Mononuclear cell (primary cell): ENCODE measurements around the gene NCK1. TPM values are rescaled to one million over a fixed set of nuclear protein-coding genes. Genes with fewer than 3 reads are reported as not detected.
"Not testable (repeated sequence)": the region's sequence is repeated elsewhere in the genome, so short reads cannot be mapped to it uniquely, and the experiment has no call there.

ENCODE experiments used
- H3K27me3 ChIP-seq: 2 replicates; pipeline ENCODE4 v1.6.0; 2011; ENCODE audit warnings: low read length, control low read depth; ENCODE audit not compliant: insufficient read depth
- H3K4me1 ChIP-seq: 2 replicates; pipeline ENCODE4 v1.5.1; 2011; ENCODE audit warnings: mild to moderate bottlenecking, low read length, control low read depth; ENCODE audit not compliant: insufficient read depth
- H3K4me3 ChIP-seq: 2 replicates; pipeline ENCODE4 v1.5.1; 2011; ENCODE audit warnings: mild to moderate bottlenecking, low read length, moderate library complexity
- H3K9me3 ChIP-seq: 2 replicates; pipeline ENCODE4 v1.5.1; 2011; ENCODE audit warnings: low read depth, mild to moderate bottlenecking, control low read depth, low read length
- total RNA-seq: library from RNA; depleted of rRNA; stranded (reverse); fragments of >200 nt; gene quantifications from one replicate; pipeline ENCODE4 v1.2.3, GENCODE V29; 2012

NCK1 gene
- total RNA-seq, 1 donor, result 72.9 TPM

DNA sequence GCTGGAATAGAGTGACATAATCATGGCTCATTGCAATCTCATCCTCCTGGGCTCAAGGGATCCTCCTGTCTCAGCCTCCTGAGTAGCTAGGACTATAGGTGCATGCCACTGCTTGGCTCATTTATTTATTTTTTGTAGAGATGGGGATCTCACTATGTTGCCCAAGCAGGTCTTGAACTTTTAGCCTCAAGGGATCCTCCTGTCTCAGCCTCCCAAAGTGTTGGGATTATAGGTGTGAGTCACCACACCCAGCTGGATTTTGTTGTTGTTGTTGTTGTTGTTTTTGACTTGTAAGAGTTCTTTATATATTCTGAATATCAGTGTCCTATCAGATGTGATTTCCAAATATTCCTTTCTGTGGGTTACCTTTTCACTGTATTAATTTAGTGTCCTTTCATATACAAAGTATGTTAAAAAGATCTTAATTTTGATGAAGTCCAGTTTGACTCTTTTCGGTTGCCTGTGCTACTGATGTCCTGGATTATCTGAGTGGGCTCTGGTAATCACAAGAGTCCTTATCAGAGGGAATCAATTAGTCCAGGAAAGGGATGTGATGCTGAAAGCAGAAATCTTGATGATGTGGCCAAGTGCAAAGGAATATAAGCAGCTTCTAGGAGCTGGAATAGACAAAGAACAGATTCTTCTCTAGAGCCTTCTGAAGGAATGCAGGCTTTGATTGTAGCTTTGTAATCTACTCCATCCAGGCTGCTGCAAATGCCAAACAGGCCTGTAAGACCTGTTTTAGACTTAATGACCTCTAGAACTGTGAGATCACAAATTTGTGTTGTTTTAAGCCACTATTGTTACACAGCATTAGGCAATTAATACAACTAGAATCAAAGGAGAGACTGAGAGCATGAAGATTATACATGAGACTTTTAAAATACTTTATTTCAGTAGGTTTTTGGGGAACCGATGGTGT, 30.2 kb downstream of the NCK1 start:
- H3K4me1 ChIP-seq, result peaks cover 35% of the 10 kb centered on the region
- H3K9me3 ChIP-seq, result no peaks in the 10 kb centered on the region
- H3K4me3 ChIP-seq, result no peak overlapping the region
- no peaks in the 10 kb centered on the region for H3K27me3 ChIP-seq

DNA sequence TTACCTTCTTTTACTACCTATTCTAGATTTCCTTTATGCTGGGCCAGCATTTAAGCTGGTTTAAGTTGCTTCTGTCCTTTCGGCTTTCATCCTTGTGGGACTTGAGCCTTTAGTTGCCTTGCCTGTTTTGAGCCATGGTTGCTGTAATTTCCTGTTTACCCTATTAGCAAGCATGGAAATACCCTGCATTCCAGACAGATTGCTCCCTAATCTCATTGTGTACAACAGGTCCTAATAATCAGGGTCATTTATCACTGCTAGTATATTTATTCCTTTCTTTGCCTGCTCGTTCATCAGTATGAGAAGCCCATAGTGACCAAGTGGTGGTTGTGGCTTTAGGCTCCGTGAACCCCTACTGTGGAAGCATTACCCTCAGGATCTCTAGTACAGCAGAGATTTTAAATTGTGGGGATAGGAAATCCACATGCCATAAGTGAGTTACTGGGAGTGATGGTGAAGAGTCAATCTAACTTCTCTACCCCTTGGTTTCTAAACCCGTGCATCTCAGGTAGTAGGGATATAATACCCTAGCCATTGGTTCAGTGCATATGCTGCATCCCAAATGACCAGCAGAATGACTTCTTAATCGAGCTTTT, 31.9 kb downstream of the NCK1 start:
- Histone ChIP-seq H3K9me3 (no peaks in the 10 kb centered on the region), H3K4me3 (no peak overlapping the region), H3K4me1 (peaks cover 31% of the 10 kb centered on the region), H3K27me3 (no peaks in the 10 kb centered on the region)

DNA sequence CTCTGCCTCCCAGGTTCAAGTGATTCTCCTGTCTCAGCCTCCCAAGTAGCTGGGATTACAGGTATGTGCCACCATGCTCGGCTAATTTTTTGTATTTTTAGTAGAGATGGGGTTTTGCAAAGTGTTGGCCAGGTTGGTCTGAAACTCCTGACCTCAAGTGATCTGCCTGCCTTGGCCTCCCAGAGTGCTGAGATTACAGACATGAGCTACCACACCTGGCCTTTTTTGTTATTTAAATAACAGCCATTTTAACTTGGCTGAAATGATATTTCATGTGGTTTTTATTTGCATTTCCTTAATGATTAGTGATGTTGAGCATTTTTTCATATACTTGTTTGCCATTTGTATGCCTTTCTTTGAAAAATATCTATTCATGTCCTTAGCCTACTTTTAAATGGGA, 35.2 kb downstream of the NCK1 start:
- not testable (repeated sequence) for H3K27me3 ChIP-seq, H3K4me3 ChIP-seq, H3K9me3 ChIP-seq
- H3K4me1 ChIP-seq, result peaks cover 53% of the 10 kb centered on the region

DNA sequence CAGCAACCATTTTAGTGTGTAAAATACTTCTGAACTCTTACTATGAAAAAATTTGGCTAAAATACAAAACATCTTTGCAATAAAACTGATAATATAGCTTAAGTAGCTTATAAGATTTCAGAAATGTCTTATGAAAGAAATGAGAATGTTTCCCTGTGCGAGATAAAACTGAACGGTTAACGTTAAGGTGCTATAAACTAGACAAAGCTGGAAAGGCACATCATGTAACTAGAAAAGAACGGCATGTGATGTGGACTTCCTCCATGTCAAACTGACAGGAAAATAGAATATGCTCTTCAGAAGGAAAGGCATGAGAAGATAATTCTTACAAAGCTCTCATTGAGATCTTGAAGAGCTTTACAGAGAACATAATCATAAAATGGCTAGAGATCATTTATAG, 36.5 kb downstream of the NCK1 start:
- H3K9me3 ChIP-seq, result peaks cover under 1% of the 10 kb centered on the region
- no peak overlapping the region for H3K4me3 ChIP-seq
- H3K27me3 ChIP-seq, result no peaks in the 10 kb centered on the region
- H3K4me1 ChIP-seq, result peaks cover 55% of the 10 kb centered on the region

DNA sequence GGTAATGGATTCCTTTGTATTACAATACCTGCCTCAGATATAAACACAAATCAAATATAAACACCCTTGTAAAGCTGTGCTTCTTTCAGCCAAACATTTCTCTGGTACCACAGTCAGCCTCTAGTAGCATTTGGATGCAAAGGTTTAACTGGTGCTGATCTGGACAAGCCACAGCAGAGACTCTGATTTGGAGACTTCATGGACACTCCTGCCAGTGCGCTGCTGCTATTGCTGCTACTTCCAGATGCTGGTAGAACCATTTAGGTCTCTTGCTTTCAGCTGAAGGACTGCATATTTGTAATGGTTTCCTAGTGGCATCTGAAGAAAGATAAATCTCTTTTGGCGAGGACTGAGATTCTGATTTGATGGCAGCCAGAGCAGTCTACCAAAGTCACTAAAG, 36.9 kb downstream of the NCK1 start:
- H3K4me1 ChIP-seq, result peaks cover 50% of the 10 kb centered on the region
- peaks cover 5% of the 10 kb centered on the region for H3K9me3 ChIP-seq
- no peak overlapping the region for H3K4me3 ChIP-seq
- no peaks in the 10 kb centered on the region for H3K27me3 ChIP-seq

DNA sequence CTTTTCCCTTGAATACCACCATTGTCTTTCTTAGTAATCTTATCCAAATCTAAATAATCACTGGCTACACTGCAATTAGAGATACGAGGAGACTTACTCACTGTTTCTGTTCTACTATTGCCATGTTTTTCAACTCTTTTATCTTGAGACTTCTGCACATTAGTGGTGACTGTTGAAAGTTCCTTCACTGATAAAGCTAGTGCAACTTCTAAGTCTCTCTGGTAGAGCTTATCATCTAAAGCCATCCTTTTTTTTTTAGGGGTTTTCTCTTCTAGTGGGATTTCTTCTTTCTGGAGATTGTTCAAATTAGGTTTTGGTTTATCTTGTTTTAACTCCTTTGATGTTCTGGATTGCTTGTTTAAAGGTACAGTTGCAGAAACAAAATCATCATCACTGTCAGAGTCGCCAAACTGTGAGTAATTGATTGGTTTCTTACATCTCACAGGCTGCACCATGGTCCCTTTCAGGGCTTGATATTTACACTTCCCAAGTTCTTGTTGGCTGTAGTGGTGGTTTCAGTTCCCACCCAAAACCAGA, 37.7 kb downstream of the NCK1 start:
- Histone ChIP-seq H3K9me3 (peaks cover 12% of the 10 kb centered on the region), H3K4me3 (no peak overlapping the region), H3K27me3 (no peaks in the 10 kb centered on the region), H3K4me1 (peaks cover 47% of the 10 kb centered on the region)

DNA sequence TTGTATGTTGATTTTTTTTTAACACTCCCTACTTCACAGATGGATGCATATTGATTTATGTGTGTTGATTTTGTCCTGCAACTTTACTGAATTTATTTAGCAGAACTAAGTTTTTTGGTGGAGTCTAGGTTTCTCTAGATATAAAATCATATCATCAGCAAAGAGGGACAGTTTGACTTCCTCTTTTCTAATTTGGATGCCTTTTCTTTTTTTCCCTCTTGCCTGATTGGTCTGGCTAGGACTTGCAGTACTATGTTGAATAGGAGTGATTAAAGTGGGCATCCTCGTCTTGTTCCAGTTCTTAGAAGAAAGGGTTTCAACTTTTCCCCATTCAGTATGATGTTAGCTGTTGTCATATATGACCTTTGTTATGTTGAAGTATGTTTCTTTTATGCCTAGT, 38.7 kb downstream of the NCK1 start:
- H3K9me3 ChIP-seq, result peaks cover 13% of the 10 kb centered on the region
- peaks cover 51% of the 10 kb centered on the region for H3K4me1 ChIP-seq
- not testable (repeated sequence) for H3K27me3 ChIP-seq, H3K4me3 ChIP-seq

DNA sequence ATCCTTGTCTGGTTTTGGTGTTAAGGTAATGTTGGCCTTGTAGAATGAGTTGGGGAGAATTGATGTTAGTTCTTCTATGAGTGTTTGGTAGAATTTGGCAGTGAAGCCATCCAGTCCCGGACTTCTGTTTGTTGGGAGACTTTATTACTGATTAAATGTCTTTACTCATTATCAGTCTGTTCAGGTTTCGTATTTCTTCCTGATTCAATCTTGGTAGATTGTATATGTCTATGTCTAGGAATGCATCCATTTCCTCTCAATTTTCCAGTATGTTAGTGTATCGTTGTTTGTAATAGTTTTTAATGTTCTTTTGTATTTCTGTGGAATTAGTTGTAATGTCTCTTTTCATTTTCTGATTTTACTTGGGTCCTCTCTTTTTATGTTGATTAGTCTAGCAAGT, 39.4 kb downstream of the NCK1 start:
- peaks cover 56% of the 10 kb centered on the region for H3K4me1 ChIP-seq
- peaks cover 13% of the 10 kb centered on the region for H3K9me3 ChIP-seq
- H3K4me3 ChIP-seq, result no peak overlapping the region
- H3K27me3 ChIP-seq, result no peaks in the 10 kb centered on the region

DNA sequence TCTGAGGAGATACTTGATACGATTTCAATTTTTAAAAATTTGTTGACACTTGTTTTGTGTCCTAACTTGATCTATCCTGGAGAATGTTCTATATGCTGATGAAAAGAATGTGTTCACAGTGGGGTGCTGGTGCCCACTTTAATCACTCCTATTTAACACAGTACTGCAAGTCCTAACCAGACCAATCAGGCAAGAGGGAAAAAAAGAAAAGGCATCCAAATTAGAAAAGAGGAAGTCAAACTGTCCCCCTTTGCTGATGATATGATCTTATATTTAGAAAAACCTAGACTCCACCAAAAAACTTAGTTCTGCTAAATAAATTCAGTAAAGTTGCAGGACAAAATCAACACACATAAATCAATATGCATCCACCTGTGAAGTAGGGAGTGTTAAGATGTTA, 40.5 kb downstream of the NCK1 start:
- peaks cover 13% of the 10 kb centered on the region for H3K9me3 ChIP-seq
- H3K4me3 ChIP-seq, H3K27me3 ChIP-seq: not testable (repeated sequence)
- H3K4me1 ChIP-seq, result peaks cover 58% of the 10 kb centered on the region

DNA sequence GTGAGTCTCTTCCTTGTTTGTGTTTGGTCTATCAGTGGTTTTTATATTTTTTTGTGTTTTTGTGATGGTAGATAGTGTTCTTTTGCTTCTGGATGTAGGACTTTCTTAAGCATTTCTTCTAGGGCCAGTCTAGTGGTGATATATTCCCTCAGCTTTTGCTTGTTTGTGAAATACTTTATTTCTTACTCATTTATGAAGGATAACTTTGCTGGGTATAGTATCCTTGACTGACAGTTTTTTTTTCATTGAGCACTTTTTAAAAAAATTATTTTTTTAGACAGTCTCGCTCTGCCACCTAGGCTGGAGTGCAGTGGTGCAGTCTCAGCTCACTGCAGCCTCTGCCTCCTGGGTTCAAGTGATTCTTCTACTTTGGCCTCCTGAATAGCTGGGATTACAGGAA, 41.9 kb downstream of the NCK1 start:
- H3K4me1 ChIP-seq, result peaks cover 54% of the 10 kb centered on the region
- H3K4me3 ChIP-seq, result no peak overlapping the region
- no peaks in the 10 kb centered on the region for H3K27me3 ChIP-seq
- peaks cover 13% of the 10 kb centered on the region for H3K9me3 ChIP-seq

DNA sequence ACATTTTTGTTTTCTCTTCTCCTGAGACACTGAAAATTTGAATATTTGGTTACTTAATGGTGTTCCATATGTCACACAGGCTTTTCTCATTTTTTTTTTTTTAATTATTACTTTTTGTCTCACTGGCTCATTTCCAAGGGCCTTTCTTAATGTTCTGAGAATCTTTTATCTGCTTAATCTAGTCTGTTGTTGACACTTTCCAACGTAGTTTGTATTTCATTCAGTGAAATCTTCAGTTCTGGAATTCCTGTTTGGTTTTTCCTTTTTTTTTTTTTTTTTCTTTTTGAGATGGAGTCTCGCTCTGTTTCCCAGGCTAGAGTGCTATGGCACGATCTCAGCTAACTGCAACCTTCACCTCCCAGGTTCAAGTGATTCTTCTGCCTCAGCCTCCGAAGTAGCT, 42.7 kb downstream of the NCK1 start:
- Histone ChIP-seq H3K27me3 (no peaks in the 10 kb centered on the region), H3K9me3 (peaks cover 13% of the 10 kb centered on the region), H3K4me1 (peaks cover 49% of the 10 kb centered on the region), H3K4me3 (no peak overlapping the region)

DNA sequence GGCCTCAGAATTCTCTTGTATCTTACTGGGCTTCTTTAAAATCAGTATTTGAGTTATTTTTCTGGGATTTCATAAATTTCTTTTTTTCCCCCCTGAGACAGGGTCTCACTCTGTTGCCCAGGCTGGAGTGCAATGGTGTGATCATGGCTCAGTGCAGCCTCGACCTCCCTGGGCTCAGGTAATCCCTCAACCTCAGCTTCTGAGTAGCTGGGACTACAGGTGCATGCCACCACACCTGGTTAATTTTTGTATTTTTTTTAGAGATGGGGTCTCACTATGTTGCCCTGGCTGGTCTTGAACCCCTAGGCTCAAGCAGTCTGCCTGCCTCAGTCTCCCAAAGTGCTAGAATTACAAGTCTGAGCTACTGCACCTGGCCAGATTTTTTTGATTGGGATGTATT, 43.5 kb downstream of the NCK1 start:
- peaks cover 13% of the 10 kb centered on the region for H3K9me3 ChIP-seq
- no peak overlapping the region for H3K4me3 ChIP-seq
- H3K4me1 ChIP-seq, result peaks cover 45% of the 10 kb centered on the region
- no peaks in the 10 kb centered on the region for H3K27me3 ChIP-seq

DNA sequence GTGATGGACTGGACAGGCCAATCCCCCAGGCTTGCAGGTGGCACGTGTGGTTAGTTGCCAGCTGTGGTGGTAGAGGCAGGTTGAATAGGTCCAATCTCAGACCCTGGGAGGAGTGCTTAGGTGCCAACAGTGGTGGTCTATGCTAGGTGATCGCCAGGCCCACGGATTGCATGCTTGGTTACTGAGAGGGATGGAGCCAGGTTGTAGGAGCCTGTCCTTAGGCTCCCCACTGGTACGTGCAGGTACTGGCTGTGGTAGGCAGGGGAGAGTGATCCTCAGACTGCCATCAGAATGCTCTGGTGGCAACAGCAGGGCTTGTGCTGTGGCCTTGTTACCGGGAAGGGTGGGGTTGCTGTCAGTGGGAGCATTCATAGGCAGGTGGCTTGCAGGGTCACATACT, 44.7 kb downstream of the NCK1 start:
- Histone ChIP-seq H3K27me3 (no peaks in the 10 kb centered on the region), H3K4me3 (no peak overlapping the region), H3K9me3 (peaks cover 13% of the 10 kb centered on the region), H3K4me1 (peaks cover 37% of the 10 kb centered on the region)

DNA sequence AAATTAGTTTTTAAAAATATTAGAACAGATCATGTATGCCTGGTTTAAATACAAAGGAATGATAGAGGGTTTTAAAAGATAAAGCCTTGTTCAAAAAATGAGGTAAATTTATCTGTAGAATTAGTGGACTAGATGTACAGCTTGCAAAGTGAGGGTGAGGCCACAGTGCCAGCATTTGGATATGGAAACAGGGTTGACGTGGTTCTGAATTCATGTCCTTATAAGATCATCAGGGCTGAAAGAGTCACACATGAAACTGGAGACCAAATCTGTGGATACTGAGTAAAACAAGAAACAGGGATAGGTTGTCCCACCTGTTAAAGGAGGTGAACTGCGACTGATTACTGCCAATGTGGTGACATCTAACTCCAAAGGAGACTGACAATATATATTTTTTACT, 46.3 kb downstream of the NCK1 start:
- Histone ChIP-seq H3K27me3 (no peaks in the 10 kb centered on the region), H3K4me3 (no peak overlapping the region), H3K4me1 (peaks cover 34% of the 10 kb centered on the region), H3K9me3 (peaks cover 13% of the 10 kb centered on the region)

DNA sequence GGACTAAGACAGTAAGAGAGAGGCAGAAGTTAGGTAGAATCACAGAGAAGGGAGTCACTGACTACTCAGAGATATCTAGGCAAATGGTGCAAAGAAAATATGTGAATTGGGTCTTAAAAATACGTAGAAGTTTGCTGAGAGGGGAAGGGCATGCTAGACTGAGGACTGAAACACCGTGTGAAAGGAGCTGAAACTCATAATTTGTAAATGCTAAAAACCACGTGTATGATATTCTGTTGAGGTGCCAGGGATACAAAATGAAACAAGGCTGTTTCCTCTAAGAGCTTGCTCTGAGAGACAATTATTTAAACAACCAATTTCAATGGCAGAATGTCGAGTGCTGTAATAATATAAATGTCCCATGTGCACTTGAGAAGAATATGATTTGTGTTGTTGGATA, 47.2 kb downstream of the NCK1 start:
- H3K9me3 ChIP-seq, result peaks cover 6% of the 10 kb centered on the region
- no peak overlapping the region for H3K4me3 ChIP-seq
- H3K4me1 ChIP-seq, result peaks cover 36% of the 10 kb centered on the region
- H3K27me3 ChIP-seq, result no peaks in the 10 kb centered on the region
